ENCODE measurements around the gene STX18. TPM values are rescaled to one million over a fixed set of nuclear protein-coding genes. Genes with fewer than 3 reads are reported as not detected.

The STX18 gene
- total and polyA plus RNA-seq, 10 of the 15 experiments (the other 5 are each of a cell fraction or from before 2014, with no cell fraction given) = 8.2 to 46.6 (median 31.1) TPM

DNA sequence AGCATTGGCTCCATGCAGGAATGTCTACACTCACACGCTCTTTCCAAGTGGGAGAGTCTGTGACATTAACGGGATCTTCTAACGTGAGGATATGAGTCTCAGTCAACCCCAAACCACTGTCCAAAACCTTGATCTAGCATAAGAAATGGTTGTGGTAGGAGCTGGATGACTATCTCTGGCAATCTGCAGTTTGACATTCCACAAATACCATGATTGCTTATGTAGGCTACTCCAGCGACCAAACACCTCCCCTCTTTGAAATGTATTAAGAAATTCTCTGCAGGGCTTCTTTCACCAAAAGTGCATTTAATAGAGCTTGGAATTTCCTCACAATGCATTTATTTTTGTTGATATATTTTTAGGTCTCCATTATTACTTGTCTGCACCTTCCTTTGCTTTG, 14.1 kb upstream of the STX18 start:
- Histone ChIP-seq H3K79me2 (ENCODE audit: control insufficient read depth, insufficient read depth, low read length) (no peaks in the 10 kb centered on the region), H3K4me1 (ENCODE audit: control insufficient read depth, insufficient read depth, low read length) (no peaks in the 10 kb centered on the region), H2AFZ (ENCODE audit: control insufficient read depth, low read depth, low read length) (no peak overlapping the region), H3K9me3 (replicated peaks; ENCODE audit: control insufficient read depth, insufficient read depth, low read length) (no peaks in the 10 kb centered on the region; the same call in 2 of the 3 replicates), H4K20me1 (ENCODE audit: control insufficient read depth, insufficient read depth) (no peaks in the 10 kb centered on the region), H3K27ac (ENCODE audit: control insufficient read depth, insufficient read depth) (no peak overlapping the region), H3K36me3 (ENCODE audit: control insufficient read depth in 2 of 2, insufficient read depth in 2 of 2, low read length in 1 of 2) (peaks cover 0 to 2% of the 10 kb centered on the region in 2 experiments; a peak in 1 of 4 replicates), H3K4me3 (no peak overlapping the region), H3K27me3 (replicated peaks in 1 of 2; ENCODE audit: control insufficient read depth in 2 of 2, insufficient read depth in 2 of 2, low read length in 1 of 2) (no peaks in the 10 kb centered on the region), H3K9ac (ENCODE audit: control insufficient read depth, insufficient read depth, low read length) (no peak overlapping the region), H3K4me2 (ENCODE audit: control insufficient read depth, insufficient read depth) (no peak overlapping the region)
- intact Hi-C loops (cut with micrococcal nuclease; ENCODE audit: unreplicated experiment) (no loop called here), in situ Hi-C loops (cut with MboI) (no loop called here)
- WGBS (ENCODE audit: insufficient coverage, insufficient replicate concordance, low lambda C conversion rate, missing lambda C conversion rate) = 99% methylated on average over 4 of the region's 4 CpGs
- no peak for ATAC-seq
- SMC1A ChIA-PET (ENCODE audit: uncharacterized antibody, unreplicated experiment) = interaction anchor here (1.0 to 1.2 kb wide), 5 partner anchors 9 to 66 kb away, joined by 3 to 4 read pairs (median 3); no protein-coding TSS in a partner anchor
- no TSS peak for BruUV-seq (replicated peaks)
- no peak for FAIRE-seq
- POLR2A ChIA-PET = no interaction called here
- no peak for DNase-seq (ENCODE audit: low read depth, low spot score)
- CTCF ChIA-PET = interaction anchor here (1.3 to 1.6 kb wide), 2 partner anchors 18 to 67 kb away, joined by 3 to 4 read pairs; no protein-coding TSS in a partner anchor
- RAD21 ChIA-PET (ENCODE audit: unreplicated experiment) = no interaction called here
- TF ChIP-seq, protein P1, sequence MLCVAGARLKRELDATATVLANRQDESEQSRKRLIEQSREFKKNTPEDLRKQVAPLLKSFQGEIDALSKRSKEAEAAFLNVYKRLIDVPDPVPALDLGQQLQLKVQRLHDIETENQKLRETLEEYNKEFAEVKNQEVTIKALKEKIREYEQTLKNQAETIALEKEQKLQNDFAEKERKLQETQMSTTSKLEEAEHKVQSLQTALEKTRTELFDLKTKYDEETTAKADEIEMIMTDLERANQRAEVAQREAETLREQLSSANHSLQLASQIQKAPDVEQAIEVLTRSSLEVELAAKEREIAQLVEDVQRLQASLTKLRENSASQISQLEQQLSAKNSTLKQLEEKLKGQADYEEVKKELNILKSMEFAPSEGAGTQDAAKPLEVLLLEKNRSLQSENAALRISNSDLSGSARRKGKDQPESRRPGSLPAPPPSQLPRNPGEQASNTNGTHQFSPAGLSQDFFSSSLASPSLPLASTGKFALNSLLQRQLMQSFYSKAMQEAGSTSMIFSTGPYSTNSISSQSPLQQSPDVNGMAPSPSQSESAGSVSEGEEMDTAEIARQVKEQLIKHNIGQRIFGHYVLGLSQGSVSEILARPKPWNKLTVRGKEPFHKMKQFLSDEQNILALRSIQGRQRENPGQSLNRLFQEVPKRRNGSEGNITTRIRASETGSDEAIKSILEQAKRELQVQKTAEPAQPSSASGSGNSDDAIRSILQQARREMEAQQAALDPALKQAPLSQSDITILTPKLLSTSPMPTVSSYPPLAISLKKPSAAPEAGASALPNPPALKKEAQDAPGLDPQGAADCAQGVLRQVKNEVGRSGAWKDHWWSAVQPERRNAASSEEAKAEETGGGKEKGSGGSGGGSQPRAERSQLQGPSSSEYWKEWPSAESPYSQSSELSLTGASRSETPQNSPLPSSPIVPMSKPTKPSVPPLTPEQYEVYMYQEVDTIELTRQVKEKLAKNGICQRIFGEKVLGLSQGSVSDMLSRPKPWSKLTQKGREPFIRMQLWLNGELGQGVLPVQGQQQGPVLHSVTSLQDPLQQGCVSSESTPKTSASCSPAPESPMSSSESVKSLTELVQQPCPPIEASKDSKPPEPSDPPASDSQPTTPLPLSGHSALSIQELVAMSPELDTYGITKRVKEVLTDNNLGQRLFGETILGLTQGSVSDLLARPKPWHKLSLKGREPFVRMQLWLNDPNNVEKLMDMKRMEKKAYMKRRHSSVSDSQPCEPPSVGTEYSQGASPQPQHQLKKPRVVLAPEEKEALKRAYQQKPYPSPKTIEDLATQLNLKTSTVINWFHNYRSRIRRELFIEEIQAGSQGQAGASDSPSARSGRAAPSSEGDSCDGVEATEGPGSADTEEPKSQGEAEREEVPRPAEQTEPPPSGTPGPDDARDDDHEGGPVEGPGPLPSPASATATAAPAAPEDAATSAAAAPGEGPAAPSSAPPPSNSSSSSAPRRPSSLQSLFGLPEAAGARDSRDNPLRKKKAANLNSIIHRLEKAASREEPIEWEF (IDR thresholded peaks at IDR 0.05; ENCODE audit: insufficient replicate concordance, low read depth, low read length) = no peak
- TF ChIP-seq MEF2B (IDR thresholded peaks at IDR 0.05; ENCODE audit: partially characterized antibody, poor library complexity, severe bottlenecking) = no peak
